Keratinocyte (primary cell): ENCODE data around the gene COL16A1. TPM values are rescaled to one million over a fixed set of nuclear protein-coding genes. Genes with fewer than 3 reads are reported as not detected.

ENCODE experiments used
- DNase-seq: peaks from one replicate; pipeline ENCODE4 v3.0.0-alpha.2; 2011; ENCODE audit warnings: low read depth, missing footprints, low spot score
- FAIRE-seq: peaks from 2 replicates; lab custom pipeline; 2011; peaks lifted over from hg19 to GRCh38; lab: Jason Lieb, UNC
- H2AFZ ChIP-seq: 2 replicates; pipeline ENCODE4 v1.6.0; 2012; ENCODE audit warnings: low read length, control low read depth, inconsistent platforms; ENCODE audit not compliant: control insufficient read depth
- H3K27ac ChIP-seq: 2 replicates; pipeline ENCODE4 v1.5.1; 2011; ENCODE audit warnings: low read length; ENCODE audit not compliant: control insufficient read depth, insufficient read depth
- H3K27me3 ChIP-seq: 3 replicates; pipeline ENCODE4 v1.6.0; 2011; ENCODE audit warnings: low read length; ENCODE audit not compliant: control insufficient read depth, insufficient read depth; ENCODE audit errors: extremely low read depth
- H3K36me3 ChIP-seq, 2 experiments: 2 replicates in 1 of 2; 3 replicates in 1 of 2; pipeline ENCODE4 v1.5.1; 2011; ENCODE audit warnings: low read length in 2 of 2, mild to moderate bottlenecking in 1 of 2; ENCODE audit not compliant: control insufficient read depth in 2 of 2, insufficient read depth in 2 of 2; ENCODE audit errors: extremely low read depth in 1 of 2
- H3K4me1 ChIP-seq: 3 replicates; pipeline ENCODE4 v1.5.1; 2011; ENCODE audit warnings: low read length; ENCODE audit not compliant: control insufficient read depth, insufficient read depth; ENCODE audit errors: extremely low read depth
- H3K4me2 ChIP-seq: 3 replicates; pipeline ENCODE4 v1.6.0; 2011; ENCODE audit warnings: low read depth, low read length; ENCODE audit not compliant: control insufficient read depth, insufficient read depth; ENCODE audit errors: extremely low read depth
- H3K4me3 ChIP-seq, 3 experiments: fragments of 200-600 bp in 1 of 3; sonication (generic) in 1 of 3; 2 replicates in 2 of 3; 3 replicates in 1 of 3; pipeline ENCODE4 v1.5.1; 2011 to 2016; ENCODE audit warnings: low read length in 3 of 3, mild to moderate bottlenecking in 3 of 3, control low read depth in 2 of 3, inconsistent platforms in 1 of 3, low read depth in 1 of 3, mixed read lengths in 1 of 3, mixed run types in 1 of 3, moderate library complexity in 1 of 3; ENCODE audit not compliant: control insufficient read depth in 2 of 3, insufficient read depth in 2 of 3; ENCODE audit errors: extremely low read depth in 1 of 3
- H3K79me2 ChIP-seq: 2 replicates; pipeline ENCODE4 v1.6.0; 2012; ENCODE audit warnings: low read length; ENCODE audit not compliant: control insufficient read depth, insufficient read depth
- H3K9ac ChIP-seq: 3 replicates; pipeline ENCODE4 v1.6.0; 2011; ENCODE audit warnings: low read length; ENCODE audit not compliant: control insufficient read depth, insufficient read depth; ENCODE audit errors: extremely low read depth
- H3K9me1 ChIP-seq: 3 replicates; pipeline ENCODE4 v1.6.0; 2011; ENCODE audit warnings: low read length; ENCODE audit not compliant: control insufficient read depth, insufficient read depth; ENCODE audit errors: extremely low read depth
- H3K9me3 ChIP-seq: 2 replicates; pipeline ENCODE4 v1.5.1; 2012; ENCODE audit warnings: low read depth, low read length; ENCODE audit not compliant: control insufficient read depth
- H4K20me1 ChIP-seq: 3 replicates; pipeline ENCODE4 v1.6.0; 2011; ENCODE audit warnings: low read length; ENCODE audit not compliant: control insufficient read depth, insufficient read depth; ENCODE audit errors: extremely low read depth
- EZH2 ChIP-seq: IDR thresholded peaks from one replicate; pipeline ENCODE4 v1.6.1; 2012; ENCODE audit warnings: inconsistent platforms, mild to moderate bottlenecking, low read length, moderate library complexity
- dilution Hi-C: fragments of 300-500 bp; cut with MboI; formaldehyde crosslinking; loops from one replicate; pipeline ENCODE4 v1.7.0; 2020; ENCODE audit warnings: low sequenced_read_pairs; ENCODE audit not compliant: extremely low pct_ligation_motif_present
- polyA plus RNA-seq, 5 experiments: library from polyadenylated mRNA; depleted of rRNA in 3 of 5; stranded (reverse) in 3 of 5; stranded (forward) in 1 of 5; unstranded in 1 of 5; fragments of >200 nt; gene quantifications; 1 replicate in 1 of 5; 2 replicates in 3 of 5; 3 replicates in 1 of 5; pipeline versions ENCODE4 v1.2.1 to v1.2.3, GENCODE V29; 2011 to 2012; ENCODE audit warnings: missing spikeins in 2 of 5, low read depth in 1 of 5, low replicate concordance in 1 of 5
- TF ChIP-seq, protein P1 (sequence below), 3 experiments: IDR thresholded peaks in 1 of 3; conservative IDR thresholded peaks in 1 of 3; optimal IDR thresholded peaks in 1 of 3; 2 replicates in 2 of 3; 3 replicates in 1 of 3; pipeline versions ENCODE3 to v1.5.1; 2011; ENCODE audit warnings: low read length in 3 of 3, mild to moderate bottlenecking in 3 of 3, moderate library complexity in 2 of 3, control low read depth in 1 of 3, inconsistent platforms in 1 of 3; ENCODE audit not compliant: insufficient read depth in 2 of 3; ENCODE audit errors: extremely low read depth in 1 of 3

Gene COL16A1
- polyA plus RNA-seq, 1 donor (not counting 4 experiments of a cell fraction or from before 2014, with no cell fraction given): 43.4 TPM

DNA sequence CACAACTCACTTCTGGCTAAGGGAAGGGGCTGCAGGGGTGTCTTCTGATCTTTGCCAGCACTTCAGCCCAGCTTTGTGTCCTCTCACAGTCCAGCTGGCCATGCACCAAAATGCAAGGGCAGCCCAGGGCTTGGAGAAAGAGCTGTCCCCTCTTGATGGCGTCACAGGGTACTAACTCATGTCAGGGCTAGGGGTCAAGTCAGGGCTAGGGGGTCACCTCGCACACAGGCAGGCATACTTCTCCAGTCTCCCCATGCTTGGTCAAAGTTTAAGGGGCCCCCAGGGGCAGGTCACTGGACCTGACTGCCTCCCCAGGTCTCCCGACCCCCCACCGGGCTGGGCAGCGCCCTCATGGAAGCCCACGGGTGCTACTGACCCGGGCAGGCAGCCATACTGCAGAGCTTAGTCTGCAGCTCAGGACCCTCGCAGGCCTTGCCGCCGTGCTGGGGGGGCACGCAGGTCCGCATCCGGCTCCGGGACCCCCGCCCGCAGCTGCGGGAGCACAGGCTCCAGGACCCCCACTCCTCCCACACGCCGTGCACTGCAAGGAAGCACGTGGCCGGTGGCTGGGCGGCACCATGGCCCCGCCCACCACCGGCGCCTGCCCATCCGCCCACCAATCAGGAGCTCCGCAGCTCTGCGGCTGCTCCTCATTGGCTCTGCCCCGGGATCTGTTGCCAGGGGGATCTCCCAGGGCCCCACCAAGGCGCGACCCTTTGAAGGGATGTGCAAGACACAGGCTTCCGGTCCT lies 38.8 kb upstream of the COL16A1 start:
- no peak overlapping the region for H3K27ac ChIP-seq
- DNase-seq (no peak), FAIRE-seq (no peak)
- dilution Hi-C loops: no loop called here
- H3K36me3 ChIP-seq: no peaks in the 10 kb centered on the region
- no peaks in the 10 kb centered on the region for H3K79me2 ChIP-seq
- H2AFZ ChIP-seq: no peak overlapping the region
- no peaks in the 10 kb centered on the region for H4K20me1 ChIP-seq
- no peaks in the 10 kb centered on the region for H3K9me1 ChIP-seq
- H3K4me1 ChIP-seq: peaks cover 12% of the 10 kb centered on the region
- H3K27me3 ChIP-seq: no peaks in the 10 kb centered on the region
- H3K9ac ChIP-seq: no peak overlapping the region
- H3K9me3 ChIP-seq: no peaks in the 10 kb centered on the region
- H3K4me3 ChIP-seq: no peak overlapping the region
- no peak overlapping the region for H3K4me2 ChIP-seq
- no peak for TF ChIP-seq EZH2
- TF ChIP-seq, protein P1, sequence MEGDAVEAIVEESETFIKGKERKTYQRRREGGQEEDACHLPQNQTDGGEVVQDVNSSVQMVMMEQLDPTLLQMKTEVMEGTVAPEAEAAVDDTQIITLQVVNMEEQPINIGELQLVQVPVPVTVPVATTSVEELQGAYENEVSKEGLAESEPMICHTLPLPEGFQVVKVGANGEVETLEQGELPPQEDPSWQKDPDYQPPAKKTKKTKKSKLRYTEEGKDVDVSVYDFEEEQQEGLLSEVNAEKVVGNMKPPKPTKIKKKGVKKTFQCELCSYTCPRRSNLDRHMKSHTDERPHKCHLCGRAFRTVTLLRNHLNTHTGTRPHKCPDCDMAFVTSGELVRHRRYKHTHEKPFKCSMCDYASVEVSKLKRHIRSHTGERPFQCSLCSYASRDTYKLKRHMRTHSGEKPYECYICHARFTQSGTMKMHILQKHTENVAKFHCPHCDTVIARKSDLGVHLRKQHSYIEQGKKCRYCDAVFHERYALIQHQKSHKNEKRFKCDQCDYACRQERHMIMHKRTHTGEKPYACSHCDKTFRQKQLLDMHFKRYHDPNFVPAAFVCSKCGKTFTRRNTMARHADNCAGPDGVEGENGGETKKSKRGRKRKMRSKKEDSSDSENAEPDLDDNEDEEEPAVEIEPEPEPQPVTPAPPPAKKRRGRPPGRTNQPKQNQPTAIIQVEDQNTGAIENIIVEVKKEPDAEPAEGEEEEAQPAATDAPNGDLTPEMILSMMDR (optimal IDR thresholded peaks at IDR 0.05 in 1 of 3, IDR thresholded peaks at IDR 0.05 in 1 of 3, conservative IDR thresholded peaks at IDR 0.05 in 1 of 3; ENCODE audit: extremely low read depth in 1 of 3, insufficient read depth in 2 of 3, low read length in 3 of 3): no peak

DNA sequence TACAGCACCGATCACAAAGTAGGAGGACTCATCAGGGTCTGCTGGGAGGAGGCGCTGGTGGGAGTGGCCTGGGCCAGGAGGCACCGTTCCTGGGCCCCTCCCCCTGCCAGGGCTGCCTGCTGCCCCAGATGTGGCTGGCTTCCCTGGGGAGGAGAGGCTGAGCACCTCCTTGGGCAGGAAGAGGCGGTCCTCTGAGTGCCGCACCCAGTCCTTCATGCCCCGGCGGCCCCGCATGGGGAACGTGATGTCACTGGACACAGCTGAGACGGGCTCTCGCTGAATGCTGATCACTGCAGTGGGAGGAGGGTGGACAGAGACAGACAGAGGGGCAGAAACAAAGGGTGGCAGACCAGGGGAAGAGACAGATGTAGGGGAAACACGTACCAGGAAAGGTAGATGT lies 35.5 kb upstream of the COL16A1 start:
- Histone ChIP-seq H3K4me1 (peaks cover 20% of the 10 kb centered on the region), H3K9me3 (no peaks in the 10 kb centered on the region), H3K27me3 (no peaks in the 10 kb centered on the region), H2AFZ (peak overlapping the region; percentile 94), H3K9me1 (no peaks in the 10 kb centered on the region), H3K36me3 (no peaks in the 10 kb centered on the region), H3K9ac (peak overlapping the region; percentile 49), H3K4me3 (peak overlapping the region in 1 of 3 experiments; percentile 4), H3K27ac (peak overlapping the region; percentile 22), H3K4me2 (peak overlapping the region; percentile 83), H4K20me1 (no peaks in the 10 kb centered on the region), H3K79me2 (no peaks in the 10 kb centered on the region)
- dilution Hi-C loops: no loop called here
- peak; percentile 85 for DNase-seq
- TF ChIP-seq, protein P1 (optimal IDR thresholded peaks at IDR 0.05 in 1 of 3, IDR thresholded peaks at IDR 0.05 in 1 of 3, conservative IDR thresholded peaks at IDR 0.05 in 1 of 3; ENCODE audit: extremely low read depth in 1 of 3, insufficient read depth in 2 of 3, low read length in 3 of 3): no peak
- no peak for TF ChIP-seq EZH2
- FAIRE-seq: peak; percentile 76
